GM12878 (cell line): ENCODE results near the gene WFDC8. TPM values are rescaled to one million over a fixed set of nuclear protein-coding genes. Genes with fewer than 3 reads are reported as not detected.
"Not testable (repeated sequence)": the region's sequence is repeated elsewhere in the genome, so short reads cannot be mapped to it uniquely, and the experiment has no call there.

Source experiments
- ATAC-seq: fragments of 200-7000 bp; cut with Tn5 transposase; 3 replicates; pipeline ENCODE4 v1.9.1; 2020; ENCODE audit warnings: mild to moderate bottlenecking, moderate library complexity
- BruUV-seq: library from RNA; stranded (reverse); fragments of 400-500 nt; replicated peaks from 2 replicates; lab custom pipeline; 2021; lab: Mats Ljungman, UMichigan
- CTCF ChIA-PET: fragments of 300-600 bp; sonication (Branson Sonifier 250); formaldehyde crosslinking; extraction: SDS; loops from one replicate; lab custom pipeline; 2021; ENCODE audit warnings: inconsistent platforms; lab: Yijun Ruan, JAX
- POLR2A ChIA-PET: fragments of 350-600 bp; formaldehyde crosslinking; extraction: SDS; loops from one replicate; lab custom pipeline; 2021; ENCODE audit warnings: inconsistent platforms; lab: Charles Lee
- RAD21 ChIA-PET: fragments of 300-600 bp; sonication (Branson Sonifier 250); formaldehyde crosslinking; loops from one replicate; lab custom pipeline; 2023; ENCODE audit warnings: antibody characterized with exemption; ENCODE audit not compliant: unreplicated experiment; lab: Charles Lee
- SMC1A ChIA-PET: fragments of 300-600 bp; sonication (Branson Sonifier 250); formaldehyde crosslinking; loops from one replicate; lab custom pipeline; 2023; ENCODE audit not compliant: unreplicated experiment, uncharacterized antibody; lab: Charles Lee
- DNase-seq: peaks from one replicate; pipeline ENCODE4 v3.0.0-alpha.2; 2011; ENCODE audit warnings: low read depth, low spot score
- FAIRE-seq: peaks from 3 replicates; lab custom pipeline; 2011; peaks lifted over from hg19 to GRCh38; lab: Jason Lieb, UNC
- H2AFZ ChIP-seq: 2 replicates; pipeline ENCODE4 v1.6.0; 2011; ENCODE audit warnings: low read depth, low read length, control low read depth; ENCODE audit not compliant: control insufficient read depth
- H3K27ac ChIP-seq: 2 replicates; pipeline ENCODE4 v1.5.1; 2011; ENCODE audit warnings: control low read depth; ENCODE audit not compliant: control insufficient read depth, insufficient read depth
- H3K27me3 ChIP-seq, 2 experiments: replicated peaks in 1 of 2; 2 replicates each; pipeline versions ENCODE4 v1.6.0 to v1.6.1; 2011; ENCODE audit warnings: low read length in 1 of 2; ENCODE audit not compliant: control insufficient read depth in 2 of 2, insufficient read depth in 2 of 2
- H3K36me3 ChIP-seq, 2 experiments: 2 replicates each; pipeline ENCODE4 v1.5.1; 2011; ENCODE audit warnings: low read length in 1 of 2; ENCODE audit not compliant: control insufficient read depth in 2 of 2, insufficient read depth in 2 of 2
- H3K4me1 ChIP-seq: 2 replicates; pipeline ENCODE4 v1.6.1; 2011; ENCODE audit warnings: mild to moderate bottlenecking, low read length, moderate library complexity, mixed read lengths; ENCODE audit not compliant: control insufficient read depth, insufficient read depth
- H3K4me2 ChIP-seq: 2 replicates; pipeline ENCODE4 v1.6.0; 2011; ENCODE audit warnings: control low read depth; ENCODE audit not compliant: control insufficient read depth, insufficient read depth
- H3K4me3 ChIP-seq: fragments of 200-600 bp; sonication (generic); 2 replicates; pipeline ENCODE4 v1.5.1; 2016
- H3K79me2 ChIP-seq: 2 replicates; pipeline ENCODE4 v1.6.0; 2011; ENCODE audit warnings: low read length; ENCODE audit not compliant: control insufficient read depth, insufficient read depth
- H3K9ac ChIP-seq: 2 replicates; pipeline ENCODE4 v1.8.0; 2011; ENCODE audit warnings: low read length, control low read depth, mixed read lengths; ENCODE audit not compliant: control insufficient read depth, insufficient read depth
- H3K9me3 ChIP-seq: replicated peaks from 3 replicates; pipeline ENCODE4 v1.5.1; 2011; ENCODE audit warnings: mild to moderate bottlenecking, low read length; ENCODE audit not compliant: control insufficient read depth, insufficient read depth
- H4K20me1 ChIP-seq: 2 replicates; pipeline ENCODE4 v1.6.0; 2011; ENCODE audit not compliant: control insufficient read depth, insufficient read depth
- ATF7 ChIP-seq: fragments of 450-650 bp; IDR thresholded peaks from 2 replicates; pipeline ENCODE4 v1.6.1; 2016; ENCODE audit warnings: low read depth, mild to moderate bottlenecking
- BCL3 ChIP-seq: IDR thresholded peaks from 2 replicates; pipeline ENCODE4 v1.6.1; 2011; ENCODE audit warnings: borderline replicate concordance, low read depth, mild to moderate bottlenecking, moderate library complexity, low read length; ENCODE audit not compliant: insufficient read depth, poor library complexity, severe bottlenecking
- CHD1 ChIP-seq: IDR thresholded peaks from 2 replicates; pipeline ENCODE4 v1.6.1; 2012; ENCODE audit warnings: low read depth, low read length, improper control_type of control experiment
- CREM ChIP-seq: IDR thresholded peaks from 2 replicates; pipeline ENCODE4 v1.6.1; 2014; ENCODE audit warnings: antibody characterized with exemption, low read depth
- EZH2 ChIP-seq: IDR thresholded peaks from 2 replicates; pipeline ENCODE4 v1.6.1; 2012; ENCODE audit warnings: low read depth, mild to moderate bottlenecking, control low read depth, inconsistent platforms, low read length, borderline replicate concordance; ENCODE audit not compliant: control insufficient read depth
- LARP7 ChIP-seq: fragments of 450-650 bp; IDR thresholded peaks from 2 replicates; pipeline ENCODE4 v1.6.1; 2017; ENCODE audit warnings: mild to moderate bottlenecking
- PRDM15 ChIP-seq: fragments of 450-650 bp; formaldehyde crosslinking; IDR thresholded peaks from 2 replicates; pipeline ENCODE4 v1.4.0; 2020; ENCODE audit warnings: mild to moderate bottlenecking, moderate library complexity
- REST ChIP-seq: IDR thresholded peaks from 2 replicates; pipeline ENCODE4 v1.6.1; 2012; ENCODE audit warnings: mild to moderate bottlenecking, low read depth, low read length
- SIN3A ChIP-seq: IDR thresholded peaks from 2 replicates; pipeline ENCODE4 v1.6.1; 2012; ENCODE audit warnings: low read depth, low read length, improper control_type of control experiment
- WGBS: methylation state at CpG from one replicate; pipeline ENCODE4 v1.1.6; 2016; ENCODE audit warnings: low lambda C conversion rate; ENCODE audit not compliant: insufficient replicate concordance, insufficient coverage; ENCODE audit errors: missing lambda C conversion rate; 5-methylcytosine and 5-hydroxymethylcytosine counted together
- in situ Hi-C: fragments of 300-500 bp; cut with MboI; formaldehyde crosslinking; loops from 9 replicates; pipeline ENCODE4 v1.14.3; 2018; ENCODE audit warnings: mixed read lengths
- intact Hi-C: fragments of 100-400 bp; cut with micrococcal nuclease; formaldehyde crosslinking; loops from one replicate; pipeline ENCODE4 v1.14.2; 2022; ENCODE audit not compliant: unreplicated experiment
- polyA plus RNA-seq, 11 experiments: library from polyadenylated mRNA; depleted of rRNA in 4 of 11; unstranded in 6 of 11; stranded (reverse) in 5 of 11; fragments of >200 nt; fragmentation: Nextera tagmentation in 4 of 11; fragmentation: Illumina TruSeq in 1 of 11; extraction: Ambion mirVana in 4 of 11; extraction: Trizol in 1 of 11; gene quantifications; 1 replicate in 1 of 11; 2 replicates in 10 of 11; pipeline versions ENCODE4 v1.2.1 to v1.2.3, GENCODE V29; 2011 to 2016; ENCODE audit warnings: inconsistent platforms in 2 of 11, missing spikeins in 2 of 11, low read depth in 1 of 11
- total RNA-seq, 4 experiments: library from RNA; depleted of rRNA in 3 of 4; stranded (reverse); fragments of >200 nt in 3 of 4; fragmentation: Illumina TruSeq in 1 of 4; extraction: Trizol in 1 of 4; gene quantifications; 2 replicates each; pipeline versions ENCODE4 v1.2.1 to v1.2.3, GENCODE V29; 2013 to 2021

The WFDC8 gene
- total and polyA plus RNA-seq, 10 of the 15 experiments (the other 5 are each of a cell fraction or from before 2014, with no cell fraction given): not detected

GRCh38 chr20:45575931-45576330, 3.2 kb downstream of the WFDC8 start:
- ChIA-PET RAD21 (no interaction called here), SMC1A (no interaction called here), CTCF (no interaction called here)
- ATAC-seq: no peak
- no peak for FAIRE-seq
- Histone ChIP-seq H3K27ac (no peak overlapping the region), H2AFZ (no peak overlapping the region), H3K36me3 (no peaks in the 10 kb centered on the region), H4K20me1 (no peaks in the 10 kb centered on the region), H3K4me1 (no peaks in the 10 kb centered on the region), H3K4me3 (no peak overlapping the region), H3K9me3 (no peaks in the 10 kb centered on the region), H3K4me2 (no peak overlapping the region), H3K79me2 (no peaks in the 10 kb centered on the region), H3K9ac (no peak overlapping the region), H3K27me3 (0 out of 4 replicates have a peak, but pooled peaks cover 0 to 1% of the 10 kb centered on the region in 2 experiments)
- WGBS: 54% methylated on average over 3 of the region's 3 CpGs
- intact Hi-C loops: no loop called here
- in situ Hi-C loops: no loop called here
- BruUV-seq: no TSS peak
- no peak for DNase-seq
- TF ChIP-seq LARP7 (no peak), SIN3A (no peak), EZH2 (no peak), CHD1 (no peak), CREM (no peak), PRDM15 (CRISPR knock-in tag) (no peak), ATF7 (no peak), BCL3 (no peak), REST (no peak)
- TF ChIP-seq, all 136 proteins: peak for 0
- POLR2A ChIA-PET: no interaction called here

GRCh38 chr20:45569650-45570049, 9.4 kb downstream of the WFDC8 start:
- SMC1A ChIA-PET, H3K9me3 ChIP-seq, FAIRE-seq: not testable (repeated sequence)

More at GRCh38 chr20:45569650-45570049, 9.4 kb downstream of the WFDC8 start:
- H3K4me1 ChIP-seq, DNase-seq, BruUV-seq, H3K9ac ChIP-seq, H3K27me3 ChIP-seq, RAD21 ChIA-PET, intact Hi-C loops, POLR2A ChIA-PET, in situ Hi-C loops, H2AFZ ChIP-seq, H3K4me3 ChIP-seq, H4K20me1 ChIP-seq, H3K36me3 ChIP-seq, H3K79me2 ChIP-seq, H3K27ac ChIP-seq, H3K4me2 ChIP-seq, ATAC-seq: not testable (repeated sequence)
- CTCF ChIA-PET: interaction anchor here (1.5 kb wide), 1 partner anchor 9 kb away, joined by 3 read pairs; no protein-coding TSS in a partner anchor
- WGBS: 0% methylated on average over 1 of the region's 1 CpG
